GM21447 (cell line): ENCODE data around the gene GRIP2.
"Not testable (repeated sequence)": the region's sequence is repeated elsewhere in the genome, so short reads cannot be mapped to it uniquely, and the experiment has no call there.

ENCODE experiments used
- ATAC-seq: cut with Tn5 transposase; IDR thresholded peaks from one replicate; pipeline ENCODE4 v1.9.1; 2021; ENCODE audit not compliant: unreplicated experiment

GRIP2 gene

DNA sequence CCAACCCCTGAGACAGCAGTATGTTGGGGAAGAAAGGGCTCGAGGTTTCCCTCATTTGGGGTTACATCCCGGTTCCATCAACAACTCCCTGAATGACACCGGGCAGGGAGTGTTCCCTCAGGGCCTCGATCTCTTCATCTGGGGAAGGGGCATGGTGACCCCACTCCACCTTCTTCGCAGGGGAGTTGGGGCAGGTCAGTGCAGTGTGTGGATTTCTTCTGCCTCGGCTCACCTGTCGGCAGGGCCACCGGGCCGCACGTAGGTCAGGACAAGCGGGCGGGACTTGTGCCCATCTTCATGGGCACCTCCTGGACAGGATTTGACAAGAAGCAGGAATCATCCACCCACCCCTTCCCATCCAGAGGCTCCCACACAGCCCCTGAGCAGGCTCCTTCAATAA lies 17.4 kb downstream of the GRIP2 start:
- no peak for ATAC-seq

GRCh38 chr3:14522129-14522691 lies 17.9 kb downstream of the GRIP2 start:
- no peak for ATAC-seq

- no peak for ATAC-seq
Measured at GRCh38 chr3:14521611-14522010, 18.5 kb downstream of the GRIP2 start.

- no peak for ATAC-seq
Measured at GRCh38 chr3:14520967-14521366, 19.2 kb downstream of the GRIP2 start.

DNA sequence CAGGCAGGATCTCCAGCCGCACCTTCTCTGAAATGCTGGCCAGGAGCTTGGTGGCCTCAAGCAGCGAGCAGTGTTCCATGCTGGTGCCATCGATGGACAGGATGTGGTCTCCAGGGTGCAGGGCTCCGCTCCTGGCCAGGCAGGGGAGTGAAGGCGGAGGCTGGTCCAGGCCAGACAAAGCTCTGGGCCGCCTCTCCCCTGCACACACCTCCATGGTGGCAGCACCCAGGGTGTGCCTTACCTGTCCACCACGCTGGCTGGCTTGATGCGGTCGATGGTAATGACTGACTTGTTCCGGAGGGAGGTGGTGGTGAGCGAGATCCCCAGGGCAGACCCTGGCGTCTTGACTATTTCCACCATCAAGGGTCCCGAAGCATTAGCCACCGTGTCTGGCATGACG lies 20.0 kb downstream of the GRIP2 start:
- ATAC-seq, result no peak

DNA sequence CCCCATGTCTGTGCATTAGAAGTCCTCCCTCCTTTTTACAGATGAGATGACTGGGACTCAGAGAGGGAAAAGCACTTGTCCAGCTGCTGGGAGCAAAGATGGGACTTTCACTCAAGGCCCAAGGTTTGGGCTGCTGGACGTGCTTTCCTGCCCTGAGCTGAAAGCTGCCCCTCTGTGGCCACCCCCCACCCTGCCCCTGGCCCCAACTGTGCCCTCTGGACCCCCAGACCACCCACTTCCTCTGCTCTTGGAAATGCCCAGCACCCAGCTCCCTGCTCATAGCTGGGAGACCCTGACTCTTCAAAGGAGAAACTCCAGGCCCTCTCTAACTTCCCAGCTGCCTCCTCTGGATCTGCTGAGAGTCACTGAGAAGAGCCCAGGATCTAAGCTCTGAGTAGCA lies 20.7 kb downstream of the GRIP2 start:
- no peak for ATAC-seq

DNA sequence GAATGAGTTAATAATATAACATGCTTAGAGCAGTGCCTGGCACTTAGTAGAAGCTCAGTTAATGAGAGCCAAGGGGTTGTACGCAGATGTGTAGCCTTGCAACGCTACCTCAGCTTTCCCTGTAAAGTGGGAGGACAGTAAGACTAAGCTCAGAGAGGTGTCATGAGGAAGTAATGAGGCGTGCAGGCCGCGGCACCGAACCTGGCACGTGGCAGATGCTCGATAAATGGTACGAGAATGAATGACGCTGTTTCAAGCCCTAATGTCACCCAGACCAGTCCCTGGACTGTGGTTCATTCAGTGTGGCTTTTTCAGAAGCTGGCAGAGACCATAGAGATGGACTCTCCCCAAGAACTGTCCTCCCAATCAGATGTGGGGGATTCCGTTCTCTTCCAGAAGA lies 21.2 kb downstream of the GRIP2 start:
- ATAC-seq, result no peak

GRCh38 chr3:14518432-14518802 lies 21.7 kb downstream of the GRIP2 start:
- ATAC-seq, result no peak

- no peak for ATAC-seq
Measured at GRCh38 chr3:14517601-14518431, 22.3 kb downstream of the GRIP2 start.

- no peak for ATAC-seq
Measured at GRCh38 chr3:14516738-14517345, 23.3 kb downstream of the GRIP2 start.

DNA sequence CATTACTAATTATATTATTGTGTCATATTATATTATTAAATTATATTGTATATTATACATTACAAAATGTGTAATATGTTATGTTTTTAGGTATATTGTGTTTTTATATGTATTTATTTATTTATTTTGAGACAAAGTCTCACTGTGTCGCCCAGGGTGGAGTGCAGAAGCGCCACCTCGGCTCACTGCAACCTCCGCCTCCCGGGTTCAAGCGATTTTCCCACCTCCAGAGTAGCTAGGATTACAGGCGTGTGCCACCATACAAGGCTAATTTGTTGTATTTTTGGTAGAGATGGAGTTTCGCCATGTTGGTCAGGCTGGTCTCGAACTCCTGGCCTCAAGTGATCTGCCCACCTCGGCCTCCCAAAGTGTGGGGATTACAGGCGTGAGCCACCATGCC lies 24.6 kb downstream of the GRIP2 start:
- ATAC-seq, result not testable (repeated sequence)

DNA sequence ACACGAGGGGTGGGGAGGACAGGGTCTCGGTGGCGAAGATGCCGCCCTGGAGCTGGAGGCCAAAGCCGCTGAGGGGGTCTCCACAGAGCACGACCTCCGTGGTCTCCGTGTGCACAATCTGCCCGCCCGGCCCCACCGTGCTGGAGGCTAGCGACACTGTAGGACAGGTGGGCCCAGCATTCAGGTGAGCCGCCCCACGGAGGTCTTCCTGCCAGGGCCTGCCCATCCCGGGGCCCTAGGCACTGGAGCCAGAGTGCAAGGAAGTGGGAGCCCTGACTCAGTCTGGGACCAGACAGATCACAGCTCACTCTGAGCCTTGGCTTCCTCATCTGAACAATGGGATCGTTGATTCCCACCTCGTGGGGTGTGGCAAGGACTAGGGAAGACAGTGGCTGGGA lies 25.8 kb downstream of the GRIP2 start:
- no peak for ATAC-seq

DNA sequence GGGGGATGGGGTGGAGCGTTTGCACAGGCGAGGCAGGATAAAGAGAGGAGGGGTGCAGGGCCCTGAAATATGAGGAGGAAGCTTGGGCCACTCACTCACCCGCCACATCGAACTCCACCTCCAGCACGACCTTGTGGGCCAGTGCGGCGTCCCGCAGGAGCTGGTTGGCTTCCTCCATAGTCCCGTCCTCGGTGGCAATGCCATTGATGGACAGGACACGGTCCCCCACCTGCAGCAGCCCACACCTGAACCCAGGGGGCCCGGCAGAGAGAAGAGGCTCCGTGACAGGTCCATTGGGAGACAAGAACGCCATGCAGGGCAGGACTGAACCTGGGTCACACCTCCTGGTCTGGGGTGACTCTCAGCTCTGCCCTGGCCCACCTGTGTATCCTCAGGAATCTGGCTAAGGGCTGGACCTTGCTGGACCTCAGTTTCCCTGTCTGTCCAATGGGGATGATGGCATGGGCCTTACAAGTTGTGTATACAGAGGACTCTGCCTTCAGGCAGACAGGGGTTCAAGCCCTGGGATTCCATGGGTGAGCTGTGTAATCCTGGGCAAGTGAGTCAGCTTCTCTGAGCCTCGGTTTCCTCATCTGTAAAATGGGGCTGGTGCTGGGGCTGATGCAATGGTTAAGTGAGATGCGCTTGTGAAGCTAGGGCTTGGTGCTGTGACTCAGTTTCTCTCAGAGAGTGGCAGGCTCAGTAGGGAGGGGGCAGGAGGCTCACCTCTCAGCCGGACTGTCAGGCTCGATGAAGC lies 26.4 kb downstream of the GRIP2 start:
- no peak for ATAC-seq

GRCh38 chr3:14512942-14513327 lies 27.2 kb downstream of the GRIP2 start:
- ATAC-seq, result no peak

DNA sequence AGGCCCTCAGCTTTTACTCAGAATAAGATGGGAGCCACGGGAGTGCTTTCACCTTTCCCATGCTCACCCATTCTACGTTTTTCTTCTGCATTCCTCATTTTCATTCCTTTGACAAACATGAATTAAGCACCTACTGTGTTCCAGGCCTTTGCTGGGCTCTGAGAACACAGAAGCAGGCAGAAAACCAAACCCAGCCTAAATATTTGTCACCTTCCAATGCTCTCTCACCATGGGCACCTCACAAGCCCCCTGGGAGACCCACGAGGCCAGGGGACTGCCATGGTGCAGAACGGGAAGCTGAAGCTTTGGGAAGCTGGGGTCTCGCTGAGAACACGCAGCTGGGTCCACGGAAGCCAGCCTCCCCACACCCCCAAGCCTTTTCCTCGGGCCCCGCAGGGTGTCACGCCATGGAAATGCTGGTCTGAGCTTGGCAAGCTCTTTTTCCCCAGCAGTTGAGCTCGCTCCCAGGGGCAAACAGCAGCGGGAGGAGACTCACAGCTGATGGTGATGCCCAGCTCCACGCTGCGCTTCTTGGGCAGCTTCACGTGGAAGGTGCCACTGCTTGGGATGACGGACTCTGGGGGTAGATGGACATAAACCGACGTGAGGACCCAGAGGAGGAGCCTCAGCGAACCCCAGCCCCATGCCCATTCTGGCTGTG lies 27.7 kb downstream of the GRIP2 start:
- no peak for ATAC-seq

DNA sequence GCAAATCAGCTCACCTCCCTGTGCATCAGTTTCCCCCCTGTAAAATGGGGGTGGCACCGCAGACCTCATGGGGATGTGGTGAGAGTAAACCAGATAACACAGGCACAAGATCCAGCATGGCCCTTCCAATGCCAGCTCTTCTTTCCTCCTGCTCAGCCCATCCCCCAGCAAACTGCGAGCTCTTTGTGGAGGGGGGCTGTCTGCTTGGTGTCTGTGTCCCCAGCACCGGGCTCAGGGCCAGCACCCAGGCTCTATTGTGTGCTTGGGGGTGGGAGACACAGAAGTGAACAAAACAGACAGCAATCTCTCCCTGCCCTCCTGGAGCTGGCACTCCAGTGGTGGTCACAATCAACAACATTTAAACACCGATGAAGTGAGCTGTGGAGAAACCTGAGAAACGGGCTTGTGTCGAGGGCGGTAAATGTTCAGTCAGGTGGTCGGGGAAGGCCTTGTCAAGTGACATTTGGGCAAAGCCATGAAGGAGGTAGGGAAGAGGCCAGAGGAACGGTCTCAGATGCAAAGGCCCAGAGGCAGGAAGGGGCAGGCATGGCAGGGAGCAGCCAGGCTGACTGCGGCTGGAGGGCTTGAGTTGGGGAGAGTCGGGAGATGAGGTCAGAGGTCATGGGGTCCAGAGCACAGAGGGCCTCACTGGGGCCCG lies 28.4 kb downstream of the GRIP2 start:
- ATAC-seq, result no peak

DNA sequence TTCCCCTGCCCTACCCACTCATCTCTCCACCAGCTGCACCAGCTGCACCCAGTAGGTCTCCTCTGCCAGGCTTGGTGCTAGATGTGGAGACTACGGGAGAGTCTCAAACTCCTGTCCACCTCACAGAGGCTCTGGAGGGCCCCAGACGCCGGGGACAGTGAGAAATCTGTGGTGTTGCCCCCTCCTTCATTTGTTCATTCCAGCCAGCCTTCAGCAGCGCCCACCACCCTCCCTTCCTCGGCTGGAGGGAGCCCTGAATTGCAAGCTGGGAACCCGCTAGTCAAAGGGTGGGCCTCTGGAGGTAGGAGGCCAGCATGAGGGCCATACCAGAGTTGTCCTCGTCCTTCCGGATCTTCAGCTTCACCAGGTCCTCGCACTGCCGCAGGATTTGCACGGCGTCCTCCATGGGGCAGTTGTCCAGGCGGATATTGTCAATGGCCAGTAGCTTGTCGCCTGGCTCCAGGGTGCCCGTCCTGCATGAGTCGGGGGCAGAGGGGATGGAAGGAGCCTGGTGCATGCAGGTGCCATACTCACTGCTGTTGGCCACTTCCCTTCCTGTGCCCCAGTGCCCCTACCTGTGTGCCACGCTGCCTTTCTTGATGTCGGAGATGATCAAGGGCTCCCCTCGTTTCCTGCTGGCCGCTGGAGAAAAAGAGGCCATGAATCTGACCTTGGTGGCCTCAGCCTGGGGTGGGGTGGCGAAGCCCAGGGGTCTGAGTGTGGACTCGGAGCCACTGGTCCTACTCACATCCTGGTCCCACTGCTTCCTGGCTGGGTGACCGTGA lies 29.1 kb downstream of the GRIP2 start:
- ATAC-seq, result no peak

DNA sequence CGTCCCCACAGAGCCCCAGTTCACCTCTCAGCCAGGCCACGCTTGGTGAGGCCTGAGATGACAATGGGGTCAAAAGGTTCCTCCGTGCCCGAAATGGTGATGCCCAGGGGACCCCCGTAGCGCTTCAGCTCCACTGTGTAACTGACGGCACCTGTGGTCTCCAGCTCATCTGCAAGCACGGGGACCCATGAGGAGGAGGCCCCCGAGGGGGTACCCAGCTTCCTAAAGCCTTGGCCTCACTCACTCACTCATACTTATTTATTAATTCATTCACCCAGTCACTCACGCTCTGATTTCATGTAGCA lies 30.4 kb downstream of the GRIP2 start:
- no peak for ATAC-seq

DNA sequence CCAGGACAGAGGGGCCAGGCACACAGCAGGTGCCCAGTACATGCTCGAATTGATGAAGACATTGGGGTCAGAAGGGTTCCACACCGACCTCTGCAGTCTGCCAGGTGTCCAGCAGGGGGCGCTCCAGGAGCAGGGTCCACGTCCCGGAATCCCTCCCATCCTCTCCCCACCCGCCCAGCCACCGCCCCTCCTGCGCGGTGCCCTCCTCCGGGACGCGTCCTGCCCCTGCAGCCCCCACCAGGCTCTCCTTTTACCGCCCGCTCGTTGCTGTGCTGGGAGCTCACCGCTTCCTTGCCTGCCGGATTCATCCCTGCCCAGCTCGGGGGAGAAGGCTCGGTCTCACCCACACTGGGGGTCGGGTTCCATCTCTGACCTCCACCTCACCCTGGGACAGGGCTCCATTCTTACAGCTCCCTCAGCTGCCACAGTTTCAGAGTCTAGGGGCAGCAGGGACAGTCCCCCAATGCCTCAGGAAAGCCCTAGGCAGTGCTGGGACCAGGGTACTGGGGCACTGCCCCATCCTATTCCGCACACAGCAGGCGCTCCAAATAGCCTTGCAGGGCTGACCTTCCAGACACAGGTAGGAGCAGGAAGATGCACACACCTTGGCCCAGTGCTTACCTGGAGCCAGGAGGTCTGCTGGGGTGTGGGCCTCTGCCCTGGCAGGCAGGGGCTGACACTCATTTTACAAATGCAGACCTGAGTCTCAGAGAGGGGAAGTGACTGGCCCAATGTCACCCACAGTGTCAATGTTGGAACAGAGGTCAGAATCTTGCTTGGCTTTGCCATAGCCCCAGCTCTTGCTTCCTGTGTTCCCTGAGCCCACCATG lies 31.0 kb downstream of the GRIP2 start:
- ATAC-seq, result no peak
